MM.1S (cell line): Measurements from ENCODE around the gene F7.

Experiments
- DNase-seq: peaks from one replicate; pipeline ENCODE4 v3.0.0-alpha.2; 2015
- H2AFZ ChIP-seq: fragments of 300-600 bp; sonication (generic); 2 replicates; pipeline ENCODE4 v1.6.0; 2016; ENCODE audit warnings: antibody characterized with exemption, low read length
- H3F3A ChIP-seq: fragments of 300-600 bp; sonication (generic); 2 replicates; pipeline ENCODE4 v1.6.1; 2016; ENCODE audit warnings: mild to moderate bottlenecking, antibody characterized with exemption, low read length, moderate library complexity, mixed read lengths; ENCODE audit not compliant: insufficient read depth
- H3K27ac ChIP-seq: fragments of 300-600 bp; sonication (generic); 2 replicates; pipeline ENCODE4 v1.5.1; 2016; ENCODE audit warnings: mild to moderate bottlenecking, low read length
- H3K27me3 ChIP-seq: fragments of 300-600 bp; sonication (generic); replicated peaks from 2 replicates; pipeline ENCODE4 v1.6.0; 2016; ENCODE audit warnings: low read length; ENCODE audit not compliant: insufficient read depth
- H3K36me3 ChIP-seq: fragments of 300-600 bp; sonication (generic); replicated peaks from 2 replicates; pipeline ENCODE4 v1.6.1; 2016; ENCODE audit warnings: mild to moderate bottlenecking, low read length, mixed read lengths; ENCODE audit not compliant: insufficient read depth
- H3K4me1 ChIP-seq: fragments of 300-600 bp; sonication (generic); 2 replicates; pipeline ENCODE4 v1.6.1; 2016; ENCODE audit warnings: low read length, mixed read lengths
- H3K4me2 ChIP-seq: fragments of 300-600 bp; sonication (generic); 2 replicates; pipeline ENCODE4 v1.6.0; 2016; ENCODE audit warnings: low read depth, low read length
- H3K4me3 ChIP-seq: fragments of 300-600 bp; sonication (generic); 2 replicates; pipeline ENCODE4 v1.5.1; 2016; ENCODE audit warnings: low read length, mixed read lengths
- H3K79me2 ChIP-seq: fragments of 300-600 bp; sonication (generic); 2 replicates; pipeline ENCODE4 v1.6.1; 2016; ENCODE audit warnings: mixed run types, low read length, mixed read lengths
- H3K9ac ChIP-seq: fragments of 300-600 bp; sonication (generic); 2 replicates; pipeline ENCODE4 v1.6.1; 2016; ENCODE audit warnings: low read length, mixed read lengths
- H3K9me2 ChIP-seq: fragments of 300-600 bp; sonication (generic); replicated peaks from 2 replicates; pipeline ENCODE4 v1.6.1; 2016; ENCODE audit warnings: mild to moderate bottlenecking, low read length, mixed read lengths; ENCODE audit not compliant: insufficient read depth
- H3K9me3 ChIP-seq: fragments of 300-600 bp; sonication (generic); replicated peaks from 2 replicates; pipeline ENCODE4 v1.6.1; 2016; ENCODE audit warnings: mild to moderate bottlenecking, low read length, mixed read lengths; ENCODE audit not compliant: insufficient read depth
- H4K20me1 ChIP-seq: fragments of 300-600 bp; sonication (generic); 2 replicates; pipeline ENCODE4 v1.6.1; 2016; ENCODE audit warnings: mild to moderate bottlenecking, low read length, moderate library complexity, mixed read lengths; ENCODE audit not compliant: insufficient read depth
- CTCF ChIP-seq: fragments of 300-600 bp; sonication (generic); IDR thresholded peaks from 2 replicates; pipeline ENCODE4 v1.5.1; 2016; ENCODE audit warnings: antibody characterized with exemption, low read length, mixed read lengths
- EZH2 ChIP-seq: fragments of 300-600 bp; sonication (generic); optimal IDR thresholded peaks from 2 replicates; pipeline ENCODE3; 2017; ENCODE audit warnings: low read depth, mild to moderate bottlenecking, antibody characterized with exemption, low read length, mixed read lengths
- EZH2phosphoT487 ChIP-seq: fragments of 300-600 bp; sonication (generic); IDR thresholded peaks from 2 replicates; pipeline ENCODE4 v1.6.1; 2018; ENCODE audit warnings: antibody characterized with exemption, low read length

The F7 gene

DNA sequence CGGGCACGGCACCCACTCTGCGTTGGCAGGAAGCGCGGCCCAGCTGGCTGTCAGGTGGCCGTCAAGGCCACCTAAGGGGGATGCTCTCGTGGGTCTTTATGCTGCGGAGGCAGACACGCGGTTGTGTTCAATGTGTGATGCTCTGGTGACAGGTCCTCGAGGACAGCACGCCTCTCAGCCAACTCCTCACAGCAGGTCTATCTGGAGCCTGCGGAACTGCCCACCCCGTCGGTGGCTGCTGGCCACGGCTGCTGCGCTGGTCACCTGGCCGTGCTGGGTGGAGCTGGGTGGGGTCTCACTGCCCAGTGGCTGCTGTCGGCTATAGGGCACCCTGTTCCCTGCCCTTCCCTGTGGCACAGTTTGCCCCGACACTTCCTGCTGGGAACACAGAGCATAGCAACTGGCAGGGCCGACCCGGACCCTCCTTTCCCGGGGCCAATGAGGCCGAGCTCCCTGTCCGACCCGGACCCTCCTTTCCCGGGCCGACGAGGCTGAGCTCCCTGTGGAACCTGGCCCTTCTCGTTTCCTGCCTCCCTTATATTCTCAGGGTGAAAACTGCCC is 14.3 kb upstream of the F7 start:
- TF ChIP-seq EZH2 (no peak), EZH2phosphoT487 (no peak), CTCF (no peak)
- Histone ChIP-seq H3K4me2 (no peak overlapping the region), H3K27ac (no peak overlapping the region)

GRCh38 chr13:113091891-113092775 is 13.5 kb upstream of the F7 start:
- Histone ChIP-seq H3K9ac (no peak overlapping the region), H3K4me3 (no peak overlapping the region), H2AFZ (no peak overlapping the region), H3K4me1 (no peaks in the 10 kb centered on the region), H3K27ac (no peak overlapping the region), H3K9me2 (no peaks in the 10 kb centered on the region), H3K9me3 (no peaks in the 10 kb centered on the region), H3K79me2 (no peaks in the 10 kb centered on the region), H3K27me3 (peaks cover 97% of the 10 kb centered on the region), H3F3A (no peaks in the 10 kb centered on the region), H3K36me3 (no peaks in the 10 kb centered on the region), H4K20me1 (no peaks in the 10 kb centered on the region), H3K4me2 (no peak overlapping the region)
- DNase-seq = no peak
- TF ChIP-seq CTCF (no peak), EZH2 (no peak), EZH2phosphoT487 (no peak)

More for the DNA sequence above, 14.3 kb upstream of the F7 start:
- H3K9ac ChIP-seq = no peak overlapping the region
- no peaks in the 10 kb centered on the region for H3K4me1 ChIP-seq
- H3K4me3 ChIP-seq = no peak overlapping the region
- peaks cover 97% of the 10 kb centered on the region for H3K27me3 ChIP-seq
- H3K36me3 ChIP-seq = no peaks in the 10 kb centered on the region
- no peaks in the 10 kb centered on the region for H3K79me2 ChIP-seq
- DNase-seq = no peak
- no peak overlapping the region for H2AFZ ChIP-seq
- H3K9me3 ChIP-seq = no peaks in the 10 kb centered on the region
- H3K9me2 ChIP-seq = no peaks in the 10 kb centered on the region
- H3F3A ChIP-seq = no peaks in the 10 kb centered on the region
- no peaks in the 10 kb centered on the region for H4K20me1 ChIP-seq

DNA sequence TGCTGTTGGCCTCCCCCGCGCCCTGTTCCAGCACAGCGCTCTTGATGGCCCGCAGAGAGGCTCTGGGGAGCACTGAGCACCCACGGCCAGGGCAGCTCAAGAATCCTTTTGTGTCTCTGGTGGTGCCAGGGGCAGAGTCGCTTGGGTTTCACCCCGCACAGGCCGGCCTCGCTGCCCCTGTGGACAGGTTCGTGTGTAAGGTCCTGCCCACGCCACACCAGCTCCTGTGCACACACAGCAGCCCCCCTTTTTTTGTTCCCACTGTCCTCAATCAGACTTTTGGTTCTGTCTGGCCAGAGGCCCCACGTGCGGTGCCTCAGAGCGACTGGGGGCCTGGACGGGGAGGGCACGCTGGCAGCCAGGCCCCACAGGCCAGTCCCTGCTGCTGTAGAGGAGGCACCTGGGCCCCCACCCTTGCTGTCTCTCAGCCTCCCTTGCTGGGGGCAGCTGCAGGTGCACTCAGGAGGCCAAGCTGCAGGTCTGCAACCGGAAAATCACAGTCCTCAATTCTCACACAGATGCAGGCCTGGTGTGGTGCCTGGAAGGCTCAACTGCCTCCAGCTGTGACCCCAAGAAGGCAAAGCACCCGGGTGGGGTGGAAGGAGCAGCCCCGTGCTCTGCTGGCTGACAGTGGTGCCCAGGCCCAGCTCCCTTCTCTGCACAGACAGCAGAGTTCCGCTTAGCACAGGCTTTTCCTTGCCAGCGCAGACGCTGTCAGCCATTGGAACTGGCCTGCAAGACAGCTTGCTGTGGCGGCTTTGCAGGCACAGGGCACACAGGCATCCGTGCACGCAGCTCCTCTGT is 12.6 kb upstream of the F7 start:
- Histone ChIP-seq H3K9ac (no peak overlapping the region), H3K4me3 (no peak overlapping the region), H3K9me2 (no peaks in the 10 kb centered on the region), H3K4me1 (no peaks in the 10 kb centered on the region), H4K20me1 (no peaks in the 10 kb centered on the region), H3K9me3 (no peaks in the 10 kb centered on the region), H2AFZ (no peak overlapping the region), H3K4me2 (no peak overlapping the region), H3K27ac (no peak overlapping the region), H3F3A (no peaks in the 10 kb centered on the region), H3K27me3 (peaks cover 97% of the 10 kb centered on the region), H3K79me2 (no peaks in the 10 kb centered on the region), H3K36me3 (no peaks in the 10 kb centered on the region)
- no peak for TF ChIP-seq EZH2phosphoT487
- no peak for DNase-seq
